ENCODE data around the gene CYTIP.

Gene CYTIP

DNA sequence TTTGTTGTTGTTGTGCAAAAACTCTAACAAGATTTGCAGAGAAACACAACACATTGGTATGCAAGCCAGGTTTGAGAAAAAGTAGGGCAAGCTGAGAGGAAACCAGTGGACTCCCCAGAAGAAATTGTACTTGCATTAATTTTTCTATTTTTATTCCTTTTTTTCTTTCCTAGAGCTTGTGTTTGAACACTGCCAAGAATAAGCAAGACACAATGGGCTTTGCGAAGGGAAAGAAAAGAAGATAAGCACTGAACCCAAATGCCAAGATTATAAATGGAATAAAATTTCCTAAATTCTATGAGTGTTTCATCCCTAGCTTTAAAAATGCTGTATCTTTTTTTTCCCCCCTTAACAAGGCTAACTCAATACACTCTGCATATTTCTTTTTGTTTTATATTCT is 17.0 kb upstream of the CYTIP start:
- FAIRE-seq: no peak

- FAIRE-seq: no peak
These were observed 16.5 kb upstream of the CYTIP start for GRCh38 chr2:157460384-157460837.

- FAIRE-seq: no peak
These were observed 15.6 kb upstream of the CYTIP start for GRCh38 chr2:157459486-157459885.

DNA sequence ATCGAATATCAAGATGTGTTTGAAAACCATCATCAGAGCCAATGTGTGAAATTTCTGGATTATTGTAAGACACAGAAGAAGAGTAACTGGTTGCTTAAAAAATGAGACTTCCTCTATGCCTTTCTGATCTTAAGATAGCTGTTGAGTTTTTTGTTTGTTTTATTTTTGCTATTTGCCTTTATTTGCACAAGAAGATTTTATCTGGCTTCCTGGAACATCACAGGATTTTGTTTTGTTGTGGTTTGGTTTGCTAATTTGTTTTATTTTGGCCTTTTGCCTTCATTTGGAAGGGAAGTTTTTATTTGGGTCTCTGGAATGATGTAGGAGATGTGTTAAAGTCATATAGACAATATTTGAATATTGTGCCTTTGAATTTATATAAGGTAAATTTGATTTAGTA is 3.9 kb upstream of the CYTIP start:
- no peak for FAIRE-seq

GRCh38 chr2:157447031-157447430 is 3.1 kb upstream of the CYTIP start:
- no peak for FAIRE-seq

- FAIRE-seq: no peak
These were observed 752 bp upstream of the CYTIP start for GRCh38 chr2:157444641-157445040.

- FAIRE-seq: no peak
These were observed 799 bp downstream of the CYTIP start for GRCh38 chr2:157443090-157443489.

DNA sequence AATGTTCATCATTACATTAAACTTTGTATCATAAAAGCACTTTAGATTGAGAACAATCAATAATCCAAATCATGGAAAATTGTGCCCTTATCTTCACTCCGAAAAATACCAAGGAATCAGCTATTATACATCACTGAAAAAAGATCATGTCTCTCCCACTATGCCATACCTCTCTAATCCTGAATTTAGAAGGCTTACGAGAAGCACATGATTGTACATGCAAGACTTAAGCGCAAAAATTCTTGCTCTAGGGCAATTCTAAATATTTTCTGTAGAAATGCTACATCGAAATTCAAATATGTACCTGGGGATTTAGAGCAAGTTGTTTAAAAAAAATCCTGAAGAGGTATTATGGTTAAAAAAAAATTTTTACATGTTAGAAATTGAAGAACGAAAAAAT is 1.3 kb downstream of the CYTIP start:
- FAIRE-seq: no peak

GRCh38 chr2:157442191-157442590 is 1.7 kb downstream of the CYTIP start:
- no peak for FAIRE-seq

- FAIRE-seq: no peak
These were observed 2.8 kb downstream of the CYTIP start for GRCh38 chr2:157441072-157441454.

DNA sequence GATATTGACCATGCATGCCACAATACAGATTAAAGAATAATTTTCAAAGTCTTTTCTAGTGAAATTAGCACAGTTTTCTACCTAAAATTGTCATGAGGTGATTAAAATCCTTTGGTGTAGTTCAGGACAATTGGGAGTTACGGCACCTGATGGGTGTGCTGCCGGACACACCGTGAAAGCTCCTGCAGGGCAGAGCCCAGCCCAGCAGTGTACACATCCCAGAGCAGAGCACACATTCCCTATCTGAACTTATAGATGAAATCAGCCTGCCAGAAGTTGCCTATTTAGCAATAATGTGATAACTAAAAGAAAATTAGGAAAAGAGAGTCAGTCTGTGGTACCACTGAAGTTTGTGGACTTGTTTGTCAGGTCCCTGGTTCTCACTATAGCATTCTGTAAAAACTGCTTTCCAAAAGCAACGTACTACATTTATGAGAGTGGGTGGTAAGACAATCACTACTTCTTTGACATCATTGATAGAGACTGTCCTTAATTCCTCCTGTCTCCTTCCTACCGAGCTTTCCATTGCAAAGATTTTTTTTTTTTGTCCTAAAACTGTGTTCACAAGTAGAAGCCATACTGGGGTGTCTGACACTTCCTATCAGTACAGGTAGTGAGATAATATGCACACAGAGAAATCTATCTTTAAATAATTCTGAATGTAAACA is 3.4 kb downstream of the CYTIP start:
- FAIRE-seq: no peak

- no peak for FAIRE-seq
These were observed 4.1 kb downstream of the CYTIP start for GRCh38 chr2:157439824-157440186.

DNA sequence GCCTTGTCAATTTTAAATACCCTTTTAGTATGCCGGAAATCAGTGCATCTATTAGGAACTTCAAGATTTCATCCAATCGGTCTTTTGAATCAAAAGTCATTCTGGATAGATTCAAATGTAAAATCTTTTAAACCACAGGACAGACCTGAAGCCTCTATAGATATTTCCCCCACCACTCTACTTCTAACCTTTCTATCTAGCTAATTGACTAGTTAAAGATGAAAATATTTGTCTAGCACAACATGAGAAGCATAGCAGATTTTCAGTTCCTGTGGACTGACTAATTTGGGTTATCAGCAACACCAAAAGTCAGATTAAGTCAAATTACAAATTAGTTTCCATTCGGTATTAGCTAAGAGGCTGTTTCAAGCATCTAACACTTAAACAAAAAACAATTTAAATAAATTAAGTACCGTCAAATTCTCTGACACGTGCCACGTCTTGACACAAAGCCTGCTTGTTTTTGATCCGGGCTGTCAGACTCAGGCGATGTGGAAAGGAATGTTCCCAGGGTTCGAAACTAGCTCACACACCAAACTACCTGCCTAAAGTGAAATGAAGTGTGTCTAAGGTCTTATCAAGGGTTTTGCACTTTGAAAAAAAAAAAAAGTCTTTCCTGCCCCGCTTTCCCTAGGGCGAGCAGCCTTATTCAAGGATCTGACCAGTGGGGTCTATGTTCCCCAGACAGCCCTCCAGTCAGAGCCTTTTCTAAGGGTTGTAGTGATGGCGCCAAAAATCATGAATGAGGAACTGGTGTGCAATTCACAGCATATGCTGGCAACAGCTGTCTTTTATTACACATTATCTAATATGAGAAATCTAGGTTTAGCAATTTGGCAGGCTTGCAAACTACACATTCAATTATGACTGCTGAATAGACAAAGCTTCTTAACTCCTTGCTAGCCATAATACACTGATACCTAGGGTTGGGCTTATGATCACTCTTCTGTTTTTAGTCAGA is 4.7 kb downstream of the CYTIP start:
- no peak for FAIRE-seq

- FAIRE-seq: no peak
These were observed 10.5 kb downstream of the CYTIP start for GRCh38 chr2:157433394-157433793.

DNA sequence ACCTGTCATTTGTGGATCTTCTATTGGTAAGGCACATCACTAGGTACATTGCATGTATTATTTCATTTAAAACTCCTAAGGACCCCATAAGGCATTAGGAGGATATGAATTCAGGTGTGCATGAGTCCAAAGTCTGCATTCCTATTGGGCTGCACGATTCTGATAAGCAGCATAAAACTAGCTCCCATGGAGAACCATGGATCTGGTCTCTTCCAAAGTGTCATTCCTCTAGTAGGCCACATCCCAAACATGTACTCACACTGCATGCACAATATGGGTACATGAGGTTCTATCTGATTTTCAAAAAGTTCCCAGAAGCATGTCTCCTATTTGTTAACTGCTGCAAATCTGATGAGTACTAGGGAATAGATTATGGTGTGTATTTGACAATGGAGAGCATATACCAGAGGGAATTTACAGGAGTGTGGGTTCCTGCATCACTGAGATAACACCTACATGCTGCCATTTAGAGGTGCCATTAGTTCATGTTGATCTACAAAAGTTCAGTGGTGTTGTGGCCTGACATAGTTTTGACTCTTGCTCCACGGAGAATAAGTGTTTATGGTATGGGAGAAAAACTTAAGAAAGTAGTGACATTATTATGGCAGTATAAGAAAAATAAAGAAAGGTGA is 11.3 kb downstream of the CYTIP start:
- FAIRE-seq: no peak

DNA sequence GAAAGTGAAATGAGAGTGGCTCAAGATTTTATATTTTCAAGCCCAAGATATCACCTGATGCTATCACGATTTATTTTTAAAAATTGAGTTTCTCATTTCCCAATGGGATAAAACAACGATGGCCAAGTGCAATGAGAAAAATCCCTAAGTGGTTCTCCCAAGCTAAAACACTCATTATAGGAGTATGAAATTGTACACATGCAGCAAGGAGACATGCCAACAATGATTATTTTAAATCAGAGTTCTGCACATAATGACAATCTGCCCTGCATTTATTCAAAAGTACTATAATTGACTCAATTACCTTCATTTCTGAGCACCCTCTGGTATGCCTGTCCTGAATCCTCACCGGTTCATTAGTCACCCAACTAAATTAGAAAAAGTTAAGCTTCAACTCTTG is 12.7 kb downstream of the CYTIP start:
- no peak for FAIRE-seq

- no peak for FAIRE-seq
These were observed 15.3 kb downstream of the CYTIP start for GRCh38 chr2:157428500-157429175.

DNA sequence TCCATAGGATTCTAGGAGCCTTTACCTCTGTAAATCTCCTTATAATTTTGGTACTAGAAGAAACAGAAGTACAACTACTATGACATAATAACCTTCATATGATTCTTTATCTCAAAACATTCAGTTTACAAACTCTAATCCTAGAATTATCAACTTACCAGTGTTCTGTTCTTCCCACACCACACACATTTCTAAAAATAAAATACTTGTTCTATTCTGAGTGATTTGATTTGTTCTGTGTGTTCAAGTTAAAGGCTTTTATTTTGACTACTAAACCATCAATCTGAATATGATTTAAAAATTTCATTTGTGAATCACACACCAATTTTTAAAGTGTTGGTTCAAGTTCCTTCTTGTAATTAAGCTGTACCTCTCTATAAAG is 16.0 kb downstream of the CYTIP start:
- no peak for FAIRE-seq

DNA sequence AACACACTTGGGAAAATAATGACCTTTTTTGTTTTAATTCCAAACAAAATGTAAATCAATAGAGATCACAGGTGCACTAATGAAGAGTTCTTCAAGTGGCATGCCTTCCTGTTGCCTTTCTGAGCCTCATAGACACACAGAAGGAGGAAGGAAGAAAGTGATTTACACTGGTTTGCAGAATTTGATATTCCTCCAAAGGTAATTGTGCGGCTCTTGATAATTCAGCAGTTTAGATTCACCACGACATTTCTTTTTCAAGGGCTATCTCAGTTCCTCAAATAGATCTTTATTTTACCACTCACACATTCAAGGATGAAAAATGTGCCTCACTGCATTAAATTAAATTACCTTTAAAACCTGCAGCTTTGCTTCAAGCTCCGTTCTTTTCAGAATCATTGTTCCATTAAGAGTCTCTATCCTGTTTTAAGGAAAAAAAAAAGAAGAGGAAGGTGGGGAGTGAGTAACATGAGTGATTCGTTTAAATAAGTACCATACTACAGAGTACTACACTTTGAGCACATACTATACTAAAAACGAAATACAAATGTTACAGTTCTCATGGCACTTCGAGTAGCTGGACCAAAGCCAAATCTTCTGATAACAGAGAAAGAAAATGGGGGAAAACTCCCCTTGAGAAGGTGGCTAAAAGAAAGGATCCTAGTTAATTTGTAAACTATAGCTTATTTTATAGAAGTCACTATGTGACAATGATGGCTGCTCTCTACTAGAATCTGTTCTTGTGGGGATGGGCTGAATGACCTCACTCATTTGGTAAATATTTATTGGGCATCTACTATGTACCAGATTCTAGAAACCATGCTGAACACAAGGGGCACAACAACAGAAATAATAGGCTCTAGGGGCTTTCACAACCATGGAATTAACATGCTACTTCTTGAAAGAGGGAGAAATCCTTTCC is 16.6 kb downstream of the CYTIP start:
- FAIRE-seq: no peak

- FAIRE-seq: no peak
These were observed 17.4 kb downstream of the CYTIP start for GRCh38 chr2:157426477-157426994.

DNA sequence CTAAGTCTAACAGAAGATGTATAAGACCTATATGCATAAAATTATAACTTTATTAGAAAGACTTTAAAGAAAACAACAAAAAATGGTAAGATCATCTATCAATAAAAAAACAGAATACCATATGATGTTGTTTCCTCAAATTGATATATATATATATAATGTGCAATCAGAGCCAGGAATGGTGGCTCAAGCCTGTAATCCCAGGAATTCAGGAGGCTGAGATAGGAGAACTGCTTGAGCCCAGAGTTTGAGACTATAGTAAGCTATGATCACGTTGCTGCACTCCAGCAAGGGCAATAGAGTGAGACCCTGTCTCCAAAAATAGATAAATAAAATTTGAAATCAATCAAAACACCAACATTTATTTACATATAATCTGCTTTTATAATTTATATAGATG is 19.5 kb downstream of the CYTIP start:
- no peak for FAIRE-seq

- FAIRE-seq: no peak
These were observed 21.9 kb downstream of the CYTIP start for GRCh38 chr2:157421964-157422363.

Data from G401.6 (cell line).